KBM-7 (cell line): ENCODE measurements around the gene ETV1.

Source experiments
- DNase-seq: peaks from one replicate; pipeline ENCODE4 v3.0.0-alpha.2; 2015
- in situ Hi-C: fragments of 300-500 bp; cut with MboI; formaldehyde crosslinking; loops from 2 replicates; pipeline ENCODE4 v1.14.3; 2020; ENCODE audit warnings: low sequenced_read_pairs, low pct_unique_long_range_greater_than_20kb, mixed read lengths

Gene ETV1

DNA sequence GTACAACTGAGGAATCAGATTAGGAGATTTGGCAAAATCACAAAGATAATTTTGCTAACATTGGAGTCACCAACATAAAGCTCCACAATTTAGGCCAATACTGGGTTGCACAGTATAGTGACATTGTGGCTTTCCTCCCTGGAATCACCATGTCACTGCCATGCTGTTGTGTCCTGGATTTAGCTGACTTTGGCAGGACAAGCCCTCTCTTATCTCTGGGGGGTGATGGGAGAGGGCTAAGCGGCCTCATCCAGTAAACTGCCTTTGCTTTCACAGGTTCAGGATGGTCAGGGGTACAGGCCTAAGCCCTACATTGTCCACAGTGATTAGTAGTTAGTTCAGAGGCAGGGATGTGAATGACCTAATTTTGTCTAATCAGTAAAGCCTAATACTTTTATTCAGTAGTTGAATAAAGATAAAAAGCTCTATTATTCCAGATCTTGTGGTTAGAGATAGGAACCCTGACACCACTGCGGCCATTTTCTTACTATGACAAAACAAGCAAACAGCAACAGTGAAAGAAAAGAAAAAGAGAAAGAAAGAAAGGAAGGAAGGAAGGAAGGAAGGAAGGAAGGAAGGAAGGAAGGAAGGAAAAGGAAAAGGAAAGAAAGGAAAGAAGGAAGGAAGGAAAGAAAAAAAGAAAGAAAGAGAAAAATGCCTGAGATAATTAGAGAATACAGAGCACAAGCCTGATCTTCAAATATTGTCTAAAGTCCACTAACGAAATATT, 140.1 kb downstream of the ETV1 start:
- in situ Hi-C loops: no loop called here
- DNase-seq: no peak

DNA sequence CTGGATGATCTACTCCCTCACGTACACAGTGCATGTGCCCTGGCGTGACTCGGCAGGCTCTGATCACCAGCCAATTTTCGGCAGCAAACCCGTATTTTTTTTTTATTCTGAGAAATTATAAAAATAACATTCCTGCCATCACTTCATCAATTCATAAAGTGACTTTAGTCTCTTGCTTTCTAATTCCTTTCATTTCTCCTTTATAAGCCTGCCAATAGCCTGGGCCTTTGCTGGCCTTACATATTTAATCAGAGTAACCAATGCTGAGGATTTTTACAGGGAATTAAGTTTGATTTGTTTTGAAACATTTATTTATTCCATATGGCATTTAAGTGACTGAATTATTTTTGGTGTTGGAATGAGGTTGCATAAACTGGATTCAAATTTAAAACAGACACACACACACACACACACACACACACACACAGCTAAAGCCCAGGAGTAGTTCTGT, 140.8 kb downstream of the ETV1 start:
- in situ Hi-C loops: no loop called here
- no peak for DNase-seq

DNA sequence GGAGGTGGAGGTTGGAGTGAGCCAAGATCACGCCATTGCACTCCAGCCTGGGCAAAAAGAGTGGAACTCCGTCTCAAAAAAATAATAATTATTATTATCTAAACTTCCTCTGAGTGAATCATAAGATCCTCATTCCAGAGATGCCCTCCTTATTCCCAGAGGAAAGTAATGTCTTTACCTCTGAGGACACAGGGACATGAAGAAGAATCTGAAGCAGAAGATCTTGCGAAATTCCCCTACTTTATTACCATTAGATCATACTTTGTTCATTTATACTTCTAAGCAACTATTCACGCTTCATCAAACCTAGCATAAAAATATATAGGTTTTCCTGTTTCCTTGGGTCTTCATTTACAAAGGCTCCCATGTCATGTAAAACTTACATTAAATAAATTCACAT, 143.1 kb downstream of the ETV1 start:
- in situ Hi-C loops: no loop called here
- DNase-seq: no peak

DNA sequence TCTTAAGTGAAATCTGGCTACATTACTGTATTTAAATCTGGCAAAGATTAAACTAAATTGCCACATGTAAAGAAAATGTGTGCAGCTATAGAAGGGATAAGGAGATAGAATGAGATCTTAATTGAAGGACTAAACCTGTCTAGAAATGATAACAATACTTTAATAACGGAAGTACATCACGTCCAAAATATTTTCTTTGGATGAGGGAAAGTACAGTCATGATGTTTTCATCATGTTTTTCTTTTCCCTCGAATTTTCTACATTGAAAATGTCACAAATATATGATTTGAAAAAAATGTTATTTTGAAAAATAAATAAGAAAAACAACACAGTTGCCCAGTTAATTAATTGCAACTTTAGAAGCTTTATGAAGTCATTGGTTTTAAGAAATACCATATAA, 143.9 kb downstream of the ETV1 start:
- in situ Hi-C loops: no loop called here
- no peak for DNase-seq

DNA sequence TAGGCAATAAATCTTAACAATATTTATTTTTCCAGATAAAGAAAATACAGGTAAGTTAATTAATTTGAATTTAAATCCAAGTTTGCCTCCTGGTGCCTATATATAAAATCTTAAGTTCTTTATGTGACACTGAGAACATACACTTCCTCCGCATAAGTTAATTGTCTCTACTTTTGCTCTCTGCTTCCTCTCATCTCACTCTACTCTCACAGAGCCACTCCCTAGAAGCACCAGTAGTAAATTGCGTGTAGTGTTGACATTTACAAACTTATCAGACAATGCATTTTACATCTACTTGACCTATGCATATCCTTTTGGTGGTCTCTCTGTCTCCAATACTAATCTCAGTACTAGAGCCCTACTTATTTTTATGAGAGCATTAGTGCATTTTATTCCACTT, 144.5 kb downstream of the ETV1 start:
- no peak for DNase-seq
- in situ Hi-C loops: no loop called here

DNA sequence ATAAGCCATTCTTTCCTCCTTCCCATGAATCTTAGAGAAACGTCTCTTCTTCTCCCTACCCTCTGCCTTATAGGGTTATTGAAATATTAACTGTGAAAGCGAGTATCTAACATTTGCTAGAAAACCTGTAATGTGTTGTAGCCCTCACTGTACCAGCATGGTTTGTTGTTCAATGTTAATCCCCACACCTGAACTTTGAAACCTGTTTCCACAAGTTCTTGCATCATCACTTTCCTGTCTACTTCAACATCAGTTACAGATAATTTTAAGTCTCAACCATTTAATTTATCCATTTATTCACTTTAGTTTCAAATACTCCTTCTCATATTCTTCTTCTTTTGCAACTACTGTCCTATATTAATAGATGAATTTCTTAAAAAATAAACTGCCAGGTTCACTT, 148.2 kb downstream of the ETV1 start:
- in situ Hi-C loops: no loop called here
- no peak for DNase-seq
